Gastrocnemius medialis (tissue), 4 donors: Measurements from ENCODE around the gene PCYOX1L. TPM values are rescaled to one million over a fixed set of nuclear protein-coding genes. Genes with fewer than 3 reads are reported as not detected.

Experiments used
- ATAC-seq, 2 donors: fragments of 150-250 bp; one replicate each; pipeline ENCODE4 v1.9.1; 2016
- DNase-seq, 2 donors: peaks; one replicate each; pipeline ENCODE4 v3.0.0-alpha.2; 2019
- H3K27ac ChIP-seq, 4 donors: fragments of 200-600 bp; sonication (generic); 1 replicate in 1 of 4; 2 replicates in 3 of 4; pipeline ENCODE4 v1.5.1; 2016 to 2018; ENCODE audit warnings: mild to moderate bottlenecking in 2 of 4, moderate library complexity in 1 of 4
- H3K27me3 ChIP-seq, 3 donors: fragments of 200-600 bp; sonication (generic) in 2 of 3; 1 replicate in 1 of 3; 2 replicates in 2 of 3; pipeline versions ENCODE4 v1.5.1 to v1.6.0; 2016 to 2019; ENCODE audit warnings: mild to moderate bottlenecking in 1 of 3, moderate library complexity in 1 of 3
- H3K36me3 ChIP-seq, 2 donors: fragments of 200-600 bp; sonication (generic) in 1 of 2; one replicate each; pipeline ENCODE4 v1.5.1; 2017 to 2018
- H3K4me1 ChIP-seq, 2 donors: fragments of 200-600 bp; sonication (generic) in 1 of 2; one replicate each; pipeline ENCODE4 v1.5.1; 2016 to 2017; ENCODE audit warnings: mild to moderate bottlenecking in 2 of 2
- H3K4me3 ChIP-seq, 4 donors: fragments of 200-600 bp; sonication (generic) in 3 of 4; 1 replicate in 1 of 4; 2 replicates in 3 of 4; pipeline ENCODE4 v1.5.1; 2016 to 2019; ENCODE audit warnings: mild to moderate bottlenecking in 2 of 4
- H3K9me3 ChIP-seq, 3 donors: fragments of 200-600 bp; sonication (generic) in 2 of 3; 1 replicate in 1 of 3; 2 replicates in 2 of 3; pipeline ENCODE4 v1.5.1; 2016 to 2019
- CTCF ChIP-seq, 5 experiments: fragments of 450-650 bp in 3 of 5; fragments of 200-600 bp in 2 of 5; sonication (generic) in 2 of 5; IDR thresholded peaks in 4 of 5; conservative IDR thresholded peaks in 1 of 5; 1 replicate in 4 of 5; 2 replicates in 1 of 5; pipeline ENCODE4 v1.5.1; 2016 to 2019; ENCODE audit warnings: antibody characterized with exemption in 5 of 5, mild to moderate bottlenecking in 3 of 5, moderate library complexity in 3 of 5
- POLR2A ChIP-seq, 2 donors: fragments of 450-650 bp; IDR thresholded peaks; one replicate each; pipeline ENCODE4 v1.6.1; 2017; ENCODE audit warnings: antibody characterized with exemption in 2 of 2, mild to moderate bottlenecking in 2 of 2, moderate library complexity in 2 of 2
- in situ Hi-C, 4 donors: fragments of 200-750 bp; cut with MboI; loops; one replicate each; pipeline versions ENCODE4 v1.15.0 to v1.8.0; 2017; ENCODE audit warnings: low sequenced_read_pairs in 4 of 4
- intact Hi-C: fragments of 100-400 bp; cut with DNase I; formaldehyde crosslinking; loops from one replicate; pipeline ENCODE4 v1.15.1; 2023; ENCODE audit warnings: low total_unique reads
- total RNA-seq, 4 donors: library from RNA; depleted of rRNA; stranded (reverse); fragments of >200 nt; gene quantifications; one replicate each; pipeline versions ENCODE4 v1.1.0 to v1.2.3, GENCODE V29; 2016

Gene PCYOX1L
- total RNA-seq, 4 donors from 2014 or later, result 0.29 to 1.5 (median 1.2) TPM

GRCh38 chr5:149400304-149400703, 42.5 kb downstream of the PCYOX1L start:
- Histone ChIP-seq H3K4me3 (no peak overlapping the region), H3K4me1 (no peaks in the 10 kb centered on the region), H3K27me3 (no peaks in the 10 kb centered on the region), H3K27ac (peak overlapping the region in 2 of 4 donors; percentile 9 to 23), H3K36me3 (no peaks in the 10 kb centered on the region), H3K9me3 (no peaks in the 10 kb centered on the region)
- ATAC-seq (no peak), DNase-seq (no peak)
- TF ChIP-seq CTCF (IDR thresholded peaks at IDR 0.05 in 4 of 5, conservative IDR thresholded peaks at IDR 0.05 in 1 of 5) (no peak), POLR2A (IDR thresholded peaks at IDR 0.05) (no peak)
- in situ Hi-C loops, result no loop called here
- intact Hi-C loops, result no loop called here

- DNase-seq, result no peak
- no peak for TF ChIP-seq POLR2A (IDR thresholded peaks at IDR 0.05)
- TF ChIP-seq CTCF (IDR thresholded peaks at IDR 0.05 in 4 of 5, conservative IDR thresholded peaks at IDR 0.05 in 1 of 5), result no peak
- H3K9me3 ChIP-seq, result no peaks in the 10 kb centered on the region
- no peak overlapping the region for H3K4me3 ChIP-seq
- no peaks in the 10 kb centered on the region for H3K36me3 ChIP-seq
- no peaks in the 10 kb centered on the region for H3K4me1 ChIP-seq
- in situ Hi-C loops, result no loop called here
- no peaks in the 10 kb centered on the region for H3K27me3 ChIP-seq
- ATAC-seq, result no peak
- intact Hi-C loops, result no loop called here
- H3K27ac ChIP-seq, result no peak overlapping the region
These were observed 43.2 kb downstream of the PCYOX1L start for GRCh38 chr5:149401051-149401450.

GRCh38 chr5:149402291-149402690, 44.4 kb downstream of the PCYOX1L start:
- H3K4me1 ChIP-seq, result no peaks in the 10 kb centered on the region
- no peaks in the 10 kb centered on the region for H3K27me3 ChIP-seq
- H3K9me3 ChIP-seq, result no peaks in the 10 kb centered on the region
- TF ChIP-seq CTCF (IDR thresholded peaks at IDR 0.05 in 4 of 5, conservative IDR thresholded peaks at IDR 0.05 in 1 of 5) (no peak), POLR2A (IDR thresholded peaks at IDR 0.05) (no peak)
- intact Hi-C loops (no loop called here), in situ Hi-C loops (no loop called here)
- H3K36me3 ChIP-seq, result no peaks in the 10 kb centered on the region
- no peak overlapping the region for H3K27ac ChIP-seq
- ATAC-seq (no peak), DNase-seq (no peak)
- no peak overlapping the region for H3K4me3 ChIP-seq

DNA sequence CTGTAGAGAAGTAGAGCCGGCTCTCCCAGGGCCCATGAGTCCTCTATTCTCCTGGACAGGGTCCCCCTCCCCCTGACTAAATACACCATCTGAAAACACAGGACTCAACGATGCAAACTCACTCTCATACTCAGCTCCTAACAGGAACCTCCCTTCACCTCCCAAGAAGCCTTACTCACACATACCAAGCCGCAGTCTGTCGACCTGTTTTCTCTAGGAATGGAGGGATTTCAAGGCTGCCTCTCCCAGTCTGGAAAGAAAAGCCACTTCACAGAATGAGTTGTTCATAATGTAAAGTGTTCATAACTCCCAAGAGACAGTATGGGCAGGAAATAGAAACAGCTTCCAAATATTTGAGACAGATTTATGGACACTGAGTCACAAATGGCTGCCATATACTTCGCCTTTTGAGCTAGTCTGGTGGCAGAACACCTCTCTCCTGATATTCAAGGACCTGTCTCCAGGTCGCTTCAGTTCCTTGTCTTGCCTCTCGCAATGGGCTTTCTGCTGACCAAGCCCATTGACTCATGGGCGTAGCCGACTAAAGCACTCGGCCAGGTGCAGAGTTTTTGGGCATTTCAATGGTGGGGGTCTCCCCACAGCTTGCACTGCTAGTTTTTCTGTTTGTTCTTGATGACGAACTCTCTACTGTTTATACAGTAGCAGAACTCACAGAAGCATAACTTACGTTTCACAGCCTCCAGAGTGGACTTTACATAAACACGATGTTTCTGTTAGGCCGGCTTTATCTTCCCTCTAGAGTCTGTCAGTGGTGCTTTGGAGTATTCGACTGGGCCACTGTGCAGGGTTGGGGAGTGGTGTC, 46.3 kb downstream of the PCYOX1L start:
- Histone ChIP-seq H3K27me3 (no peaks in the 10 kb centered on the region), H3K4me1 (no peaks in the 10 kb centered on the region), H3K9me3 (no peaks in the 10 kb centered on the region), H3K36me3 (no peaks in the 10 kb centered on the region), H3K4me3 (no peak overlapping the region), H3K27ac (peak overlapping the region in 3 of 4 donors; percentile 35 to 73 (median 54))
- intact Hi-C loops, result no loop called here
- TF ChIP-seq CTCF (IDR thresholded peaks at IDR 0.05 in 4 of 5, conservative IDR thresholded peaks at IDR 0.05 in 1 of 5) (no peak), POLR2A (IDR thresholded peaks at IDR 0.05) (no peak)
- in situ Hi-C loops, result no loop called here
- DNase-seq (no peak), ATAC-seq (no peak)
